ENCODE measurements around the gene INO80. TPM values are rescaled to one million over a fixed set of nuclear protein-coding genes. Genes with fewer than 3 reads are reported as not detected.

Gene INO80
- polyA plus RNA-seq, 1 experiment: 5.2 TPM

DNA sequence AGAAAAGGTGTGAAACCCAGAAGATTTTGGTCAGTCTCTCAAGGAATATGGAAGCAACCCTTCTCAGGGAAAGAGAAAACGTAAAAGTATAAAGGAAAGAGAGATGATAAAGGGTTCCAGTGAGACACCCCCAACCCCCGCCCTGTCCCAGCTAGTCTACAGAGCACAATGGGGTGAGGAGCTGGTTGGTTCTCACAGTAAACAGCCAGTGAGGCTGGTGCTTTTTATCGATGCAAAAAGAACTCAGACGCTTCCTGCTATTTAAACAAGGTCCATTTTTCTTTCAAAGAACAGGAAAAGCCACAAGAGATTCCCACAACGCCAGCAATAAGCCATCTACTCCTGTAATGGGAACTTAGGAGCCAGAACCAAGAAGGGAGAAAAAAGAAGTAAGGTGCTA, 96.9 kb downstream of the INO80 start:
- no peak for DNase-seq (ENCODE audit: low read depth)
- ChIA-PET CTCF (interaction anchor here (0.5 to 14.5 kb wide), 15 partner anchors 12 to 441 kb away, joined by 3 to 309 read pairs (median 4); partner anchors contain the start of gene DLL4), POLR2A (no interaction called here)
- Histone ChIP-seq H3K27me3 (ENCODE audit: control insufficient read depth, insufficient read depth, low read length) (no peaks in the 10 kb centered on the region), H3K4me3 (ENCODE audit: low read depth, low read length) (no peak overlapping the region), H3K36me3 (ENCODE audit: control insufficient read depth, insufficient read depth, low read length) (peaks cover 6% of the 10 kb centered on the region)
- TF ChIP-seq, protein P1, sequence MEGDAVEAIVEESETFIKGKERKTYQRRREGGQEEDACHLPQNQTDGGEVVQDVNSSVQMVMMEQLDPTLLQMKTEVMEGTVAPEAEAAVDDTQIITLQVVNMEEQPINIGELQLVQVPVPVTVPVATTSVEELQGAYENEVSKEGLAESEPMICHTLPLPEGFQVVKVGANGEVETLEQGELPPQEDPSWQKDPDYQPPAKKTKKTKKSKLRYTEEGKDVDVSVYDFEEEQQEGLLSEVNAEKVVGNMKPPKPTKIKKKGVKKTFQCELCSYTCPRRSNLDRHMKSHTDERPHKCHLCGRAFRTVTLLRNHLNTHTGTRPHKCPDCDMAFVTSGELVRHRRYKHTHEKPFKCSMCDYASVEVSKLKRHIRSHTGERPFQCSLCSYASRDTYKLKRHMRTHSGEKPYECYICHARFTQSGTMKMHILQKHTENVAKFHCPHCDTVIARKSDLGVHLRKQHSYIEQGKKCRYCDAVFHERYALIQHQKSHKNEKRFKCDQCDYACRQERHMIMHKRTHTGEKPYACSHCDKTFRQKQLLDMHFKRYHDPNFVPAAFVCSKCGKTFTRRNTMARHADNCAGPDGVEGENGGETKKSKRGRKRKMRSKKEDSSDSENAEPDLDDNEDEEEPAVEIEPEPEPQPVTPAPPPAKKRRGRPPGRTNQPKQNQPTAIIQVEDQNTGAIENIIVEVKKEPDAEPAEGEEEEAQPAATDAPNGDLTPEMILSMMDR (IDR thresholded peaks at IDR 0.05; ENCODE audit: insufficient read depth, low read depth, low read length): no peak

DNA sequence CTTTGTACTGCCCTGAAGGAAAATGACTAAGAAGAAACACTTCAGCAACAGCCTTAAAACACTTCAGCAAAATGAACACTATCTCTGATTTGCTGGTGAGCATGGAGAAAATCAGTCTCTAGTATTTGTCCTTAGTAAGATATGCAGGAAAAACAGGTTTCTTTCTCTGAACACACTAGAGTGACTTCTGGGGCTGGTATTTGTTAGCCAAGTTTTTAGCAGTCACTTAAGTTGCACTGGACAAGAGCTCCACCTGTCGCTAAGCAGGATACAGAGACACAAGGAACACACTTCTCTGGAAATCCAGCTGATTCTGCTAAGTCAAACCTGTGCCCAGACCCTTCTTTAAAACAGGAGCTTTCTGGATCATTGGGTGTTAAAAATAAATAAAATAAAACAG, 97.5 kb downstream of the INO80 start:
- Histone ChIP-seq H3K36me3 (ENCODE audit: control insufficient read depth, insufficient read depth, low read length) (peaks cover 6% of the 10 kb centered on the region), H3K4me3 (ENCODE audit: low read depth, low read length) (no peak overlapping the region), H3K27me3 (ENCODE audit: control insufficient read depth, insufficient read depth, low read length) (no peaks in the 10 kb centered on the region)
- ChIA-PET POLR2A (no interaction called here), CTCF (interaction anchor here (0.6 to 14.5 kb wide), 16 partner anchors 9 to 167 kb away, joined by 3 to 309 read pairs (median 4); partner anchors contain the start of gene DLL4)
- TF ChIP-seq, protein P1 (IDR thresholded peaks at IDR 0.05; ENCODE audit: insufficient read depth, low read depth, low read length): peak; percentile 38; the same call in 1 of the 2 replicates
- DNase-seq (ENCODE audit: low read depth): no peak

DNA sequence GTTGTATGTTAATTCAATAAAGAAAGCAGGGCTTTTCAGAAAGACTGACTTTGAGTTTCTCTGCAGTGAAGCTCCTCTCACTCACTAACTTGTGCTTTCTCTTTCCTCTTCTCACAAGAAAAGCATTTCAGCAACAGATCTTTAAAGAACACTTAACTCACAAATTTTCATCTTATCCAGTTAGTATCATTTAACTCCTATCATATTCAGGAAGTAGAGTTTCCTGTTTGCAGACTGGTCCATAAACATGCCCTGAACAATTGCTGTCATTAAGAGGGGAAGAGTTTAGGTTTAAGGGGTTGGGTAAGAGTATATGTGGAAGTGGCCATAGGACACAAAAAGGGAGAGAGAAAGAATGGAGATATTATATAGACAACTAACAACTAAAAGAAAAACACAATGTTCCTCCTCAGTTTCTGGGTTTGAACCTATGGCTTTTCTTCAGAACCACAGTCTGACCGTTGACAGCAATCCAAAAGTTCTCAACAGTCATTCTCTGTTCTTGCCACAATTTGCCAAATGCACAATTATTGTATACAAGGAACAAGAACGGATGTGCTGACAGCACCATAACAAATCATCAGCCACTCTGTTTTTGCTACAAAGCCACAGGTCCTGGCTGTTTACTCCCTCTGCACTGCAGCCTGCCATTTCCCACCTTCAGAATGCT, 98.9 kb downstream of the INO80 start:
- TF ChIP-seq, protein P1 (IDR thresholded peaks at IDR 0.05; ENCODE audit: insufficient read depth, low read depth, low read length): no peak
- POLR2A ChIA-PET: no interaction called here
- CTCF ChIA-PET: interaction anchor here (0.9 to 14.5 kb wide), 10 partner anchors 11 to 125 kb away, joined by 3 to 309 read pairs (median 6); partner anchors contain the start of gene DLL4
- Histone ChIP-seq H3K36me3 (ENCODE audit: control insufficient read depth, insufficient read depth, low read length) (peaks cover 6% of the 10 kb centered on the region), H3K27me3 (ENCODE audit: control insufficient read depth, insufficient read depth, low read length) (no peaks in the 10 kb centered on the region), H3K4me3 (ENCODE audit: low read depth, low read length) (no peak overlapping the region)
- DNase-seq (ENCODE audit: low read depth): no peak

DNA sequence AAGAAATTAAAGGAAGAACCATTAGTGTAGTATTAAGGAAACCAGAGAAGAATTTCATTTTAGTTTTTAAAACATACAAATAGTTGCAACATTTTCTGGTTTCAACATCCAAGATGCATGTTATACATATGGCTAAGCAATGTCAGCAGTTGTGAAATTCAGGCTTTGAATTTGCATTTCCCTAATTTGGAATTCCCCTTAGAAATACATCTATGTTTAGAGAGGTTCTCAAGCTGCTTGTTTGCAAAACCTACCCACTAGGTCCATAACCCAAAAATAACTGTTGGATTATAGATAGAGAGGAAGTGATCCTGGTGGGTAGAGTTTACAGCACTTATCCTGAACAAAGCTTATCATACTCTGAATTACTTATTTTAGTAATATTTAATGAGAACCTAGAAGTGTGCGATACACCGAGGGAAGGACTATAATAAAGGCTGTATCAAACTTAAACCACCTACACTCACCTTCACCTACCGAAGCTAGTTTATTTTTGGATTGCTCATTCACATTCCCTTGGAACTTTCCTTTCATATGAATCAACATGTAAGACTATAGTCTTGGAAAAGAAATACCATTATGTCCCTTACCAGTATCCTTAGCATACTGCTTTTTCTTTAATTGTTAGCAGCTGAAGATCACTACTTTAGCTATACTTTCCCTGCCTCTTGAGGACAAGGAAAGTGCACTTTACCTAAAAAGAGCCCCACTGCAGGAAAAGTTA, 102.2 kb downstream of the INO80 start:
- POLR2A ChIA-PET: interaction anchor here (0.7 kb wide), 1 partner anchor 72 kb away, joined by 4 read pairs; no protein-coding TSS in a partner anchor
- H3K36me3 ChIP-seq (ENCODE audit: control insufficient read depth, insufficient read depth, low read length): peaks cover 4% of the 10 kb centered on the region

More for the DNA sequence above, 102.2 kb downstream of the INO80 start:
- Histone ChIP-seq H3K4me3 (ENCODE audit: low read depth, low read length) (no peak overlapping the region), H3K27me3 (ENCODE audit: control insufficient read depth, insufficient read depth, low read length) (no peaks in the 10 kb centered on the region)
- no peak for DNase-seq (ENCODE audit: low read depth)
- CTCF ChIA-PET: interaction anchor here (0.8 to 14.5 kb wide), 5 partner anchors 8 to 170 kb away, joined by 3 to 309 read pairs (median 5); no protein-coding TSS in a partner anchor
- TF ChIP-seq, protein P1 (IDR thresholded peaks at IDR 0.05; ENCODE audit: insufficient read depth, low read depth, low read length): no peak

Data from BJ (cell line).